ENCODE measurements around the gene EOMES.

- TF ChIP-seq CTCF (conservative IDR thresholded peaks at IDR 0.05; ENCODE audit: low read depth in 2 of 2) (no peak), POLR2AphosphoS5 (IDR thresholded peaks at IDR 0.05; ENCODE audit: low read depth) (no peak), EZH2phosphoT487 (IDR thresholded peaks at IDR 0.05; ENCODE audit: unreplicated experiment) (no peak)
Observed at GRCh38 chr3:27708250-27708649, 13.9 kb downstream of the EOMES start.
